Calu3 (cell line): ENCODE measurements around the gene BET1. TPM values are rescaled to one million over a fixed set of nuclear protein-coding genes. Genes with fewer than 3 reads are reported as not detected.

Experiments used
- BruUV-seq: library from RNA; stranded (reverse); fragments of 400-500 nt; replicated peaks from 2 replicates; lab custom pipeline; 2021; lab: Mats Ljungman, UMichigan
- CTCF ChIA-PET: fragments of 300-600 bp; sonication (Branson Sonifier 250); formaldehyde crosslinking; loops from one replicate; lab custom pipeline; 2022; ENCODE audit warnings: antibody characterized with exemption; lab: Charles Lee
- DNase-seq: peaks from one replicate; pipeline ENCODE4 v3.0.0; 2022
- H3K27ac Mint-ChIP-seq: one replicate; pipeline ENCODE4 v1.8.0; 2022; ENCODE audit warnings: mixed read lengths; ENCODE audit not compliant: unreplicated experiment
- H3K27me3 Mint-ChIP-seq: one replicate; pipeline ENCODE4 v1.8.0; 2022; ENCODE audit warnings: mixed read lengths; ENCODE audit not compliant: unreplicated experiment
- H3K36me3 Mint-ChIP-seq: one replicate; pipeline ENCODE4 v1.8.0; 2022; ENCODE audit warnings: mild to moderate bottlenecking, moderate library complexity, mixed read lengths; ENCODE audit not compliant: insufficient read depth, unreplicated experiment
- H3K4me1 Mint-ChIP-seq: one replicate; pipeline ENCODE4 v1.8.0; 2022; ENCODE audit warnings: mild to moderate bottlenecking, low read depth, mixed read lengths; ENCODE audit not compliant: unreplicated experiment
- H3K4me3 Mint-ChIP-seq: one replicate; pipeline ENCODE4 v1.8.0; 2022; ENCODE audit warnings: mild to moderate bottlenecking, low read depth, moderate library complexity, mixed read lengths; ENCODE audit not compliant: unreplicated experiment
- H3K9me3 Mint-ChIP-seq: one replicate; pipeline ENCODE4 v1.8.0; 2022; ENCODE audit warnings: low read depth, mixed read lengths; ENCODE audit not compliant: unreplicated experiment
- CTCF ChIP-seq: fragments of 200-600 bp; IDR thresholded peaks from one replicate; pipeline ENCODE4 v1.8.0; 2022; ENCODE audit warnings: antibody characterized with exemption; ENCODE audit not compliant: unreplicated experiment
- intact Hi-C: fragments of 100-400 bp; cut with micrococcal nuclease; formaldehyde crosslinking; loops from one replicate; pipeline ENCODE4 v1.10.0; 2022; ENCODE audit not compliant: unreplicated experiment
- total RNA-seq: library from RNA; stranded (reverse); gene quantifications from 2 replicates; pipeline ENCODE4 v1.2.3, GENCODE V29; 2022

Gene BET1
- total RNA-seq, 1 experiment from 2014 or later: 18.7 TPM

GRCh38 chr7:93955304-93955703 lies 48.9 kb downstream of the BET1 start:
- Mint-ChIP-seq H3K9me3 (no peaks in the 10 kb centered on the region), H3K27ac (no peak overlapping the region), H3K27me3 (no peaks in the 10 kb centered on the region), H3K4me3 (no peak overlapping the region), H3K36me3 (no peaks in the 10 kb centered on the region), H3K4me1 (no peaks in the 10 kb centered on the region)
- CTCF ChIA-PET: no interaction called here
- TF ChIP-seq CTCF: no peak
- DNase-seq: no peak
- no TSS peak for BruUV-seq
- intact Hi-C loops: no loop called here

- no peak for DNase-seq
- intact Hi-C loops: no loop called here
Observed at GRCh38 chr7:93949423-93949822, 54.7 kb downstream of the BET1 start.

GRCh38 chr7:93948873-93949272 lies 55.3 kb downstream of the BET1 start:
- no peaks in the 10 kb centered on the region for H3K9me3 Mint-ChIP-seq
- DNase-seq: no peak
- BruUV-seq: no TSS peak
- no peak for TF ChIP-seq CTCF
- CTCF ChIA-PET: interaction anchor here (0.7 kb wide), 1 partner anchor 22 kb away, joined by 3 read pairs; no protein-coding TSS in a partner anchor
- no peaks in the 10 kb centered on the region for H3K36me3 Mint-ChIP-seq
- intact Hi-C loops: no loop called here
- H3K4me3 Mint-ChIP-seq: no peak overlapping the region
- no peaks in the 10 kb centered on the region for H3K27me3 Mint-ChIP-seq
- H3K4me1 Mint-ChIP-seq: no peaks in the 10 kb centered on the region
- no peak overlapping the region for H3K27ac Mint-ChIP-seq

More at GRCh38 chr7:93949423-93949822, 54.7 kb downstream of the BET1 start:
- CTCF ChIA-PET: interaction anchor here (0.7 kb wide), 1 partner anchor 22 kb away, joined by 3 read pairs; no protein-coding TSS in a partner anchor
- Mint-ChIP-seq H3K27ac (no peak overlapping the region), H3K27me3 (no peaks in the 10 kb centered on the region), H3K9me3 (no peaks in the 10 kb centered on the region), H3K4me1 (no peaks in the 10 kb centered on the region), H3K4me3 (no peak overlapping the region), H3K36me3 (no peaks in the 10 kb centered on the region)
- no TSS peak for BruUV-seq
- no peak for TF ChIP-seq CTCF

- no peaks in the 10 kb centered on the region for H3K36me3 Mint-ChIP-seq
- no peak overlapping the region for H3K4me3 Mint-ChIP-seq
- no TSS peak for BruUV-seq
- no peaks in the 10 kb centered on the region for H3K9me3 Mint-ChIP-seq
- no peaks in the 10 kb centered on the region for H3K27me3 Mint-ChIP-seq
- H3K27ac Mint-ChIP-seq: no peak overlapping the region
- no peak for TF ChIP-seq CTCF
- DNase-seq: no peak
- CTCF ChIA-PET: no interaction called here
- H3K4me1 Mint-ChIP-seq: no peaks in the 10 kb centered on the region
- intact Hi-C loops: no loop called here
Observed at GRCh38 chr7:93948106-93948505, 56.0 kb downstream of the BET1 start.
